HG03135 (cell line): Measurements from ENCODE around the gene SSTR3.

Source experiments
- ATAC-seq: cut with Tn5 transposase; IDR thresholded peaks from one replicate; pipeline ENCODE4 v1.9.1; 2021; ENCODE audit warnings: mild to moderate bottlenecking, moderate library complexity; ENCODE audit not compliant: unreplicated experiment

SSTR3 gene

GRCh38 chr22:37154925-37155712 lies 57.2 kb downstream of the SSTR3 start:
- ATAC-seq = no peak
